ENCODE results near the gene SIN3B.

SIN3B gene

GRCh38 chr19:16911046-16911445 is 81.8 kb downstream of the SIN3B start:
- DNase-seq (ENCODE audit: low spot score) = no peak

GRCh38 chr19:16912780-16913179 is 83.6 kb downstream of the SIN3B start:
- no peak for DNase-seq (ENCODE audit: low spot score)

GRCh38 chr19:16914421-16914820 is 85.2 kb downstream of the SIN3B start:
- DNase-seq (ENCODE audit: low spot score) = no peak

DNA sequence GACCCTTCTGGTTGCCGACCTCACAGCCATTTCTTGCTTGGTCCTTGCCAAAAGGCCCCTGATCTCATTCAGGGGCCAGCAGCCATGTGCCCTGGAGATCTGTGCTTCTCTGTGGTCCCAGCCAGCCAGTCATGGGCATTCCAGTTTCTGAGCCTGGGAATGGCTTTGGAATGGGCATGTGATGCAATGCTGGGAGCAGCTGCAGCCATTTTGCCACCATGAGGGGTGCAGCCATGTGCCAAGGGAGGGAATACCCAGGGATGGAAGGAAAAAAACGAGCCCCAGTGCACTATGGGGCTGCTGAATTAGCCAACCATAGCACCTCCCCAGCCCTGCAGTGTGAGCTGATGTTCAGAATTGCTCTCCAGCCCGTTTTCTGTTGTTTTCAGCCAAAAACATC is 85.9 kb downstream of the SIN3B start:
- no peak for DNase-seq (ENCODE audit: low spot score)

- no peak for DNase-seq (ENCODE audit: low spot score)
These were observed 86.5 kb downstream of the SIN3B start for GRCh38 chr19:16915734-16916133.

DNA sequence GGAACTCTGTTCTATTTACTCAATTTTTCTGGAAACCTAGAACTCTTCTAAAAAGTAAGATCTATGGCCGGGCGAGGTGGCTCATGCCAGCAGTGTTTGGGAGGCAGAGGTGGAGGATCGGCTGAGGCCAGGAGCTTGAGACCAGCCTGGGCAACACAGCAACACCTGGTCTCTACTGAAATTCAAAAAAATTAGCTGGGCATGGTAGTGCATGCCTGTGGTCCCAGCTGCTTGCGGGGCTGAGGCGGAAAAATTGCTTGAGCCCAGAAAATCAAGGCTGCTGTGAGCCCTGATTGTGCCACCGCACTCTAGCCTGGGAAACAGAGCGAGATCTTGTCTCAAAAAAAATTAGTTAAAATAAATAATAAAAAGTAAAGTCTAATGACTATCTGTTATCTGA is 88.2 kb downstream of the SIN3B start:
- DNase-seq (ENCODE audit: low spot score) = no peak

DNA sequence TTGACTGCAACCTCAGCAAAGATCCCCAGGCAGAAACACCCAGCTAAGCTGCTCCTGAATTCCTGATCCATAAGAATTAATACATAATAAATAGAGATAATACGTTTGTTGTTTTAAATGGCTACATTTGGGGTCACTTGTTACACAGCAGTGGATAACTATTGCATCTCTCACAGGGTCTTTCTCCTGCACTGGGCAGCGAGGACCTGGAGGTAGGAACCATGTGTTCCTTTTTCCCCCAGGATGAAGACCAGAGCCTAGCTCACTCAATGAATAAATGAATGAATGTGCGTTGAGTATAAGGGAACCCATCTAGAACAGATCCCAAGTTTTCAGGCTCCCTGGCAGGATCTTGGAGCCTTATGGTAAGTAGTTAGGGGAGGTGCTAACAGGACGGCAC is 90.3 kb downstream of the SIN3B start:
- no peak for DNase-seq (ENCODE audit: low spot score)

DNA sequence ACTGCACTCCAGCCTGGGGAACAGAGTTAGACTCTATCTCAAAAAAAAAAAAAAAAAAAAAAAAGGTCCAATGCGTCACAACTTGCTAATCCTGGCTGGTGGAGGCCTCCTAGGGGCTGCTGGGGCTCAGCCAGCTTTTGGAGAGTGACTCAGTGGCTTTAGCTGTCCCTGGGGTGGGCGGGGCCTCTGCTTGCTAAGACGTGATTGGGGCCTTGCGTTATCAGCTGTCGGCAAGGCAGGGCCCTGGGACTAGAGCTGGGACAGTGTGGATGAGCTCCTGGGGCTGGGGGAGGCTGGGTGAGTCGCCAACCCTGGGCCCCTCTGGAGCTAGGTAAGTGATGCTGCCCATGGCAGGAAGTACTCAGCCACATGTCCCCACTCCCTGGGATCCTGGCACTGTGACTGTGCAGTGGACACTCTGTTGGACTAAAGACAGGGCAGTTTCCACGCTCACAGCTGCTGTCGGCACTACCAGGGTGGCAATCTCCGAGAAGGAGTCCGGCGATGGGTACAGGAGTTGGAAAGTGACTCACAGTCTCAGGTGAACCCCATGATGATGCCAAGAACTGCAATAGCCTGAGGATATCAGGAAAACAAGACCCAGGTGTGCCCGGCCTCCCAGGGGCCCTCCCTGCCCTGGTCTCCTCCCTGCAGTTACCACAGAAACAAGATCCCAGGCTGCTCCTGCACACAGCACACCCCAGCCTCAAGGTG is 91.8 kb downstream of the SIN3B start:
- DNase-seq (ENCODE audit: low spot score) = no peak

- no peak for DNase-seq (ENCODE audit: low spot score)
These were observed 92.8 kb downstream of the SIN3B start for GRCh38 chr19:16921766-16922591.

GRCh38 chr19:16922592-16922934 is 93.4 kb downstream of the SIN3B start:
- DNase-seq (ENCODE audit: low spot score) = no peak

- no peak for DNase-seq (ENCODE audit: low spot score)
These were observed 93.8 kb downstream of the SIN3B start for GRCh38 chr19:16922949-16923348.

- DNase-seq (ENCODE audit: low spot score) = no peak
These were observed 98.7 kb downstream of the SIN3B start for GRCh38 chr19:16927883-16928282.

DNA sequence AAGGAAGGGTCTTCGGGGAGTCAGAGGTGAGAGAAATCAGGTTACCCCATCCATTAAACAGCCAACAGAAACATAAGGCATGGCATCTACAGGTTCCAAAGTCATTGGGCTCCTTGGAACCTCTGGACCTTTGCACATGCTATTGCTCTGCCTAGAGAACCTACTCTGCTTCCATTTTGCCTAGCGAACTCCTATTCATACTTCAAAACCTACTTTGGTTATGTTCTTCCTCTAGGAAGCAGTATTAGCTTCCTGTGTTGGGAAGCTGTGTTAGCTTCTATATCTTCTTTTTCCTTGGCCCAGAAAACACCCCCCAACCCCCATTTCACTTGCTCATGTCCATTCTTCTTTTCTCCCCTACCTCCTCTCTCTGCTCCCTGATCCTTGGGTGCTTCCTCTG is 99.2 kb downstream of the SIN3B start:
- DNase-seq (ENCODE audit: low spot score) = no peak

DNA sequence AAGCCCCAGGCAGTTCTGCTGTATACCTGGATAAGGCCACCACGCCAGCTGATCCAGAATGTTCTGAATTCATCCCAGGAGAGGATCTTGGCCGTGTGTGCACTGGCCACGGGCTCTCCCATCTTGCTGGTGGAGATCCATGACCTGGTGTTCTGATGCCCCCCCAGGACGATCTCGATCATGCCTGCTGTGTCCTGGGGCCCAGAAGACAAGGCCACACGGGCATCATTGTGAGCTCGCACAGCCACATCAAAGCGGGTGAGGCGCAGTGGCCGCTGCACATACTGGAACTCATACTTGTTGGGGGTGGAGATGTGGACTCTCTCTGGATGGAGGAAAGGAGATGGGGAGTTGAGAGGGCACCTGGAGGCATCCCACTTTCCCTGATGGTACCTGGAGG is 99.7 kb downstream of the SIN3B start:
- DNase-seq (ENCODE audit: low spot score) = no peak

Data from CD4-positive, alpha-beta T cell treated with Interleukin-2 at 100 ng/mL for 4 hours (primary cell).